ENCODE data around the gene CTNNA3. TPM values are rescaled to one million over a fixed set of nuclear protein-coding genes. Genes with fewer than 3 reads are reported as not detected.

CTNNA3 gene
- total RNA-seq, 6 experiments from 2014 or later: 0.19 to 3.6 (median 1.2) TPM

- Histone ChIP-seq H3K27me3 (no peaks in the 10 kb centered on the region), H3K36me3 (no peaks in the 10 kb centered on the region), H3K27ac (no peak overlapping the region), H3K4me1 (no peaks in the 10 kb centered on the region), H3K9me3 (no peaks in the 10 kb centered on the region), H3K4me3 (no peak overlapping the region)
- ATAC-seq (no peak), DNase-seq (no peak)
- intact Hi-C loops (cut with DNase I): no loop called here
- TF ChIP-seq POLR2A (IDR thresholded peaks at IDR 0.05): no peak
- no peak for TF ChIP-seq CTCF (IDR thresholded peaks at IDR 0.05)
These were observed 1297.3 kb downstream of the CTNNA3 start for GRCh38 chr10:66398669-66399068.

- H3K27ac ChIP-seq: no peak overlapping the region
- WGBS (ENCODE audit: insufficient coverage, low coverage, low lambda C conversion rate, missing lambda C conversion rate): 78% methylated on average over 2 of the region's 2 CpGs
- TF ChIP-seq POLR2A (IDR thresholded peaks at IDR 0.05) (no peak), CTCF (IDR thresholded peaks at IDR 0.05) (no peak)
- intact Hi-C loops (cut with DNase I): no loop called here
- no peaks in the 10 kb centered on the region for H3K27me3 ChIP-seq
- H3K36me3 ChIP-seq: no peaks in the 10 kb centered on the region
- peaks cover 0 to 2% (median 0%) of the 10 kb centered on the region in 4 donors for H3K4me1 ChIP-seq
- no peak for ATAC-seq
- no peaks in the 10 kb centered on the region for H3K9me3 ChIP-seq
- no peak overlapping the region for H3K4me3 ChIP-seq
- no peak for DNase-seq
These were observed 1301.5 kb downstream of the CTNNA3 start for GRCh38 chr10:66394342-66395063.

- Histone ChIP-seq H3K4me1 (peaks cover 0 to 6% (median 0%) of the 10 kb centered on the region in 4 donors), H3K4me3 (peak overlapping the region in 2 of 3 donors; percentile 10 to 38), H3K9me3 (no peaks in the 10 kb centered on the region), H3K27ac (peak overlapping the region in 2 of 3 donors; percentile 30 to 52), H3K27me3 (no peaks in the 10 kb centered on the region), H3K36me3 (no peaks in the 10 kb centered on the region)
- DNase-seq (no peak), ATAC-seq (peak in 3 of 4 donors; percentile 41 to 59 (median 58))
- intact Hi-C loops (cut with DNase I): no loop called here
- no peak for TF ChIP-seq CTCF (IDR thresholded peaks at IDR 0.05)
- no peak for TF ChIP-seq POLR2A (IDR thresholded peaks at IDR 0.05)
- WGBS (ENCODE audit: insufficient coverage, low coverage, low lambda C conversion rate, missing lambda C conversion rate): 18% methylated on average over 5 of the region's 5 CpGs
These were observed 1305.1 kb downstream of the CTNNA3 start for GRCh38 chr10:66390926-66391325.

GRCh38 chr10:66381045-66381444 lies 1315.0 kb downstream of the CTNNA3 start:
- TF ChIP-seq POLR2A (IDR thresholded peaks at IDR 0.05): no peak
- no peak for TF ChIP-seq CTCF (IDR thresholded peaks at IDR 0.05)
- DNase-seq: no peak
- Histone ChIP-seq H3K4me1 (peaks cover 0 to 3% (median 0%) of the 10 kb centered on the region in 4 donors), H3K27me3 (no peaks in the 10 kb centered on the region), H3K36me3 (no peaks in the 10 kb centered on the region), H3K9me3 (no peaks in the 10 kb centered on the region), H3K4me3 (no peak overlapping the region), H3K27ac (no peak overlapping the region)
- ATAC-seq: peak; percentile 62 to 87 (median 74)
- intact Hi-C loops (cut with DNase I): no loop called here

All from right lobe of liver (tissue), 6 donors.